DND-41 (cell line): ENCODE data around the gene ZNHIT1.
A peak's percentile ranks its signal among the peaks of the same experiment; 100 is the strongest.

Experiments used
- ATAC-seq: fragments of 200-7000 bp; cut with Tn5 transposase; 3 replicates; pipeline ENCODE4 v1.9.1; 2021; ENCODE audit warnings: low read depth; ENCODE audit not compliant: insufficient read depth
- DNase-seq: peaks from one replicate; pipeline ENCODE4 v3.0.0-alpha.2; 2020
- H2AFZ ChIP-seq: 2 replicates; pipeline ENCODE4 v1.6.0; 2012; ENCODE audit warnings: low read depth, low read length
- H3K27ac ChIP-seq: 2 replicates; pipeline ENCODE4 v1.5.1; 2012; ENCODE audit warnings: low read length, inconsistent platforms
- H3K27me3 ChIP-seq: fragments of 200-600 bp; sonication (generic); 2 replicates; pipeline ENCODE4 v1.6.0; 2012; ENCODE audit warnings: low read length, mild to moderate bottlenecking, inconsistent platforms; ENCODE audit not compliant: insufficient read depth, poor library complexity
- H3K36me3 ChIP-seq: 2 replicates; pipeline ENCODE4 v1.5.1; 2012; ENCODE audit warnings: low read length, inconsistent platforms; ENCODE audit not compliant: insufficient read depth
- H3K4me1 ChIP-seq: 2 replicates; pipeline ENCODE4 v1.5.1; 2012; ENCODE audit warnings: mild to moderate bottlenecking, low read length; ENCODE audit not compliant: insufficient read depth
- H3K4me2 ChIP-seq: 2 replicates; pipeline ENCODE4 v1.6.0; 2012; ENCODE audit warnings: mild to moderate bottlenecking, moderate library complexity, low read length, inconsistent platforms; ENCODE audit not compliant: insufficient read depth
- H3K4me3 ChIP-seq, 2 experiments: fragments of 200-600 bp in 1 of 2; shearing (Covaris generic) in 1 of 2; 2 replicates each; pipeline ENCODE4 v1.5.1; 2012 to 2016; ENCODE audit warnings: inconsistent platforms in 2 of 2, low read length in 2 of 2, mild to moderate bottlenecking in 2 of 2, low read depth in 1 of 2, moderate library complexity in 1 of 2
- H3K79me2 ChIP-seq: 2 replicates; pipeline ENCODE4 v1.6.0; 2012; ENCODE audit warnings: low read length, inconsistent platforms; ENCODE audit not compliant: insufficient read depth
- H3K9ac ChIP-seq: 2 replicates; pipeline ENCODE4 v1.6.0; 2012; ENCODE audit warnings: low read depth, mild to moderate bottlenecking, inconsistent platforms, low read length, moderate library complexity
- H3K9me3 ChIP-seq: 2 replicates; pipeline ENCODE4 v1.5.1; 2012; ENCODE audit warnings: low read length, moderate library complexity, mild to moderate bottlenecking, inconsistent platforms; ENCODE audit not compliant: insufficient read depth, severe bottlenecking
- H4K20me1 ChIP-seq: 2 replicates; pipeline ENCODE4 v1.6.0; 2012; ENCODE audit warnings: low read length; ENCODE audit not compliant: insufficient read depth
- CTCF ChIP-seq: IDR thresholded peaks from 2 replicates; pipeline ENCODE4 v1.5.1; 2012; ENCODE audit warnings: borderline replicate concordance, low read length, moderate library complexity, mild to moderate bottlenecking; ENCODE audit not compliant: poor library complexity, severe bottlenecking; ENCODE audit errors: extremely low read depth
- EZH2 ChIP-seq: IDR thresholded peaks from 3 replicates; pipeline ENCODE4 v1.6.1; 2012; ENCODE audit warnings: borderline replicate concordance, low read depth, mild to moderate bottlenecking, moderate library complexity, low read length, inconsistent platforms; ENCODE audit not compliant: severe bottlenecking

ZNHIT1 gene

GRCh38 chr7:101169838-101170551 lies 48.0 kb upstream of the ZNHIT1 start:
- Histone ChIP-seq H3K9ac (no peak overlapping the region), H3K4me1 (peaks cover 65% of the 10 kb centered on the region), H3K4me2 (peak overlapping the region; percentile 54), H2AFZ (no peak overlapping the region; the same call in 1 of the 2 replicates), H4K20me1 (peaks cover 57% of the 10 kb centered on the region), H3K79me2 (no peaks in the 10 kb centered on the region), H3K27me3 (peaks cover 17% of the 10 kb centered on the region), H3K9me3 (no peaks in the 10 kb centered on the region), H3K4me3 (peak overlapping the region in 1 of 2 experiments; percentile 28; a peak in 1 of 4 replicates), H3K36me3 (no peaks in the 10 kb centered on the region), H3K27ac (no peak overlapping the region)
- DNase-seq = peak; percentile 83
- no peak for TF ChIP-seq EZH2
- TF ChIP-seq CTCF = peak; percentile 98
- ATAC-seq = peak; percentile 60

GRCh38 chr7:101170617-101171441 lies 47.1 kb upstream of the ZNHIT1 start:
- peak; percentile 80 for DNase-seq
- no peaks in the 10 kb centered on the region for H3K79me2 ChIP-seq
- no peak overlapping the region for H2AFZ ChIP-seq
- ATAC-seq = peak; percentile 77
- H3K27me3 ChIP-seq = peaks cover 17% of the 10 kb centered on the region
- H3K4me2 ChIP-seq = peak overlapping the region; percentile 54
- TF ChIP-seq EZH2 (no peak), CTCF (no peak)
- peaks cover 61% of the 10 kb centered on the region for H3K4me1 ChIP-seq
- peaks cover 50% of the 10 kb centered on the region for H4K20me1 ChIP-seq
- H3K9ac ChIP-seq = no peak overlapping the region
- H3K36me3 ChIP-seq = no peaks in the 10 kb centered on the region
- no peaks in the 10 kb centered on the region for H3K9me3 ChIP-seq
- H3K4me3 ChIP-seq = no peak overlapping the region
- H3K27ac ChIP-seq = peak overlapping the region; percentile 32; the same call in 1 of the 2 replicates

GRCh38 chr7:101171442-101171837 lies 46.5 kb upstream of the ZNHIT1 start:
- H3K9me3 ChIP-seq = no peaks in the 10 kb centered on the region
- no peaks in the 10 kb centered on the region for H3K79me2 ChIP-seq
- H3K4me1 ChIP-seq = peaks cover 55% of the 10 kb centered on the region
- DNase-seq = no peak
- H3K9ac ChIP-seq = no peak overlapping the region
- peaks cover 17% of the 10 kb centered on the region for H3K27me3 ChIP-seq
- no peaks in the 10 kb centered on the region for H3K36me3 ChIP-seq
- H3K4me3 ChIP-seq = no peak overlapping the region
- TF ChIP-seq CTCF (peak; percentile 23), EZH2 (no peak)
- peak overlapping the region; percentile 32; the same call in 1 of the 2 replicates for H3K27ac ChIP-seq
- H4K20me1 ChIP-seq = peaks cover 46% of the 10 kb centered on the region
- H3K4me2 ChIP-seq = peak overlapping the region; percentile 35
- no peak for ATAC-seq
- no peak overlapping the region for H2AFZ ChIP-seq
